Renal cortical epithelial cell (primary cell): Measurements from ENCODE around the gene MYH14. TPM values are rescaled to one million over a fixed set of nuclear protein-coding genes. Genes with fewer than 3 reads are reported as not detected.

ENCODE experiments used
- DNase-seq: peaks from one replicate; pipeline ENCODE4 v3.0.0-alpha.2; 2011; ENCODE audit warnings: low read depth
- total RNA-seq: library from RNA; depleted of rRNA; stranded (reverse); fragments of >200 nt; gene quantifications from 2 replicates; pipeline ENCODE4 v1.2.3, GENCODE V29; 2014

The MYH14 gene
- total RNA-seq, 1 donor from 2014 or later, result 0.85 TPM

DNA sequence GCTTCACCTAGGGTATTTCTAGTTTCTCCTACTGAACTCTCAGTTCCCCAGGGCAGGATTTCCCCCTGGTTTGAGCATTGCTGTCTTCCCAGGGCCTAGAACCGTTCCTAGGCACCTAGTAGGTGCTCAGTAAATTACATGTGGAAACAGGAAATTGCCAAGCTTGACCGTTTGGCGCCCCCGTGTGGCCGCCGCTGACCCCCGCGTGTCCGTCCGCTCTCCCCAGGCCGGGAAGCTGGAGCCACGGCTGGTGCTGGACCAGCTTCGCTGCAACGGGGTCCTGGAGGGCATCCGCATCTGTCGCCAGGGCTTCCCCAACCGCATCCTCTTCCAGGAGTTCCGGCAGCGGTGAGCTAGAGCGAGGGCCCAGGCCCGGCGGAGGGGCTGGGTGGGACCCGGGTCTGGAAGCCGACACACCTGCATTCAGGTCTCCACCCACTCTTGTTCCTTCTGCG is 55.5 kb downstream of the MYH14 start:
- DNase-seq, result no peak

DNA sequence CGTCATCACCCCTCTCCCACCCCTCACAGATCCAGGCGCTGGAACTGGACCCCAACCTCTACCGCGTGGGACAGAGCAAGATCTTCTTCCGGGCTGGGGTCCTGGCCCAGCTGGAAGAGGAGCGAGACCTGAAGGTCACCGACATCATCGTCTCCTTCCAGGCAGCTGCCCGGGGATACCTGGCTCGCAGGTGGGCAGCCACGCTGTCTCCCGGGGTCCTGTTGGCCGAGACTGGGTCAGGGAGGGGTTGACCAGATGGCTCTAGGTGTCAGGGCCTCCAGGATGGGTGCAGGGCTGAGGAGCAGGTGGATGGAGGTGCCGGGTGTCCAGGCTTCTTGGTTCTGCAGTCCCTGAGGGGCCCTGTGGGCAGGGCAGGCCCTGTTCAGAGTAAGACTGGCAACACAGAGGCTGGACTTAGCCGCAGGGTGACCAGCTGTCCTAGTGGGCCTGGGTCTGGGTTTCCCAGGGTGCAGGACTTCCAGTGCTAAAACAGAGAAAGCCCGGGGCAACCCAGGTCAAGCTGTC is 58.1 kb downstream of the MYH14 start:
- DNase-seq, result no peak

DNA sequence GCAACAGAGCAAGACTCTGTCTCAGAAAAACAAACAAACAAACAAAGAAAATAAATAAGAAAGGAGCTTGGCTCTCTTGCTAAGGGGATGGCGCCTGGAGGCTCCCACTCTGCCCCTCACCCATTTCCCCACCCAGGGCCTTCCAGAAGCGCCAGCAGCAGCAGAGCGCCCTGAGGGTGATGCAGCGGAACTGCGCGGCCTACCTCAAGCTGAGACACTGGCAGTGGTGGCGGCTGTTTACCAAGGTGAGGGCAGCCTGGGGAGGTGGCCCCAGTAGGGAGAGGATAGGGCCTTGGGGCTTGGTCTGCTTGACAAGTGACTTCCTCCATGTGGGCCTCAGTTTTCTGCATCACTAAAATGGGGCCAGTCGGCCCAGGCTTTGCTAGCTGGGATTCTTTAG is 59.8 kb downstream of the MYH14 start:
- no peak for DNase-seq

DNA sequence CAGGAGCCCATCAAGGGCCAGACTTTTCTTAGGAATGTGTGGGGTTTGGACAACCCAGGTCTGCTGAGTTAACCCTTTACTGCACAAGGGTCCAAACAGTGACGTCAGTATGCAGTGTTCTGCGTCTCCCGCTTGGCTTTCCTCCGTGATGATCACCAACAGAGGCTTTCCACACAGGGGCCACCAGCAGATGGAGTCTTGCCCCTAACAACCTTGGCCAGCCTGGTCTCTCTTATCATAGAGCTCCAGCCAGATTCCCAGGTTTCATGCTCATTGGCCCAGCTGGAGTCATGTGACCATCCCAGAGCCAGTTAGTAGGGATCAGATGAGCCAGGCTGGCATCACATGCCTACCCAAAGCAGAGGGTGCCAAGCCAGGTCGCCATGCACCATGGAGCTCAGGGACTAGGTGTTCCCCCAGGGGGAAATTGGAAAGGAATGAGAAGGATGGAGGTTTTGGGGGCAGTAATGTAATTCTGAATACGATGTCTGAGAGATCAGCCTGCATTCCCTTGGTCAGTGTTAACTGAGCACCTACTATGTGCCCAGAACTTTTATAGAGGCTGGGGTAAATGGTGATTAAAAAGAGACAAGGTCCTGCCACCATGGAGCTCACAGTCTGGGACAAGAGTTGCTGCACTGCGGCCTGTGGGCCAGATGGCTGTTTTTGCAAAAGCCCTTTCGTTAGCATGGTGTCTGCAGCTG is 61.2 kb downstream of the MYH14 start:
- DNase-seq, result no peak

DNA sequence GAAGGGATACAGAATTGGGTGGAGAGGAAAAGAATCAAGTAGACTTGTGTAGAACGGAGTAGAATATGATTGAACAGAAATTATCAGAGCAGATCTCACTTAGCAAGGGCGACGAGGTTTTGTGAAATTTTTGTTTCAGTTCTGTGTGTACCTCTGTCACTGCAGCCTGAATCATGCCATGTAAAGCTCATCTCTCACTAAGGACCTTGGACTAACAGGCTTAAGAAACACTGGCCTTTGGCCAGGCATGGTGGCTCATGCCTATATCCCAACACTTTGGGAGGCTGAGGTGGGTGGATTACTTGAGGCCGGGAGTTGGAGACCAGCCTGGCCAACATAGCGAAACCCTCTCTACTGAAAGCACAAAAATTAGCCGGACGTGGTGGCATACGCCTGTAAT is 62.6 kb downstream of the MYH14 start:
- no peak for DNase-seq

DNA sequence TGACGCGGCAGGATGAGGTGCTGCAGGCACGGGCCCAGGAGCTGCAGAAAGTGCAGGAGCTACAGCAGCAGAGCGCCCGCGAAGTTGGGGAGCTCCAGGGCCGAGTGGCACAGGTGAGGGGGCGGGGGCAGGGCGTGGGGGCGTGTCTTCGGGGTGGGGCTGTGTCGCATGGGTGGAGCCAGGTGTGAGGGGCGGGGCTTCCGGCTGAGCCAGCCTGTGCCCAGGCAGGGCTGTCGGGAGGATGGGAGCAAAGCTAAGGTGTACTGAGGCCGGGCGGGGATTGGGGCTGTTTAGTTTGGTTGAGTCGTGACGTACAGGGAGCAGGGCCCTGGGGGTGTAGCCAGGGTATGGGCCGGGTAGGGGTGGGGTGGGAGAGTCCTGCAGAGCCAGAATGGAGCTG is 63.5 kb downstream of the MYH14 start:
- no peak for DNase-seq

- no peak for DNase-seq
Measured at GRCh38 chr19:50268041-50268440, 64.6 kb downstream of the MYH14 start.

DNA sequence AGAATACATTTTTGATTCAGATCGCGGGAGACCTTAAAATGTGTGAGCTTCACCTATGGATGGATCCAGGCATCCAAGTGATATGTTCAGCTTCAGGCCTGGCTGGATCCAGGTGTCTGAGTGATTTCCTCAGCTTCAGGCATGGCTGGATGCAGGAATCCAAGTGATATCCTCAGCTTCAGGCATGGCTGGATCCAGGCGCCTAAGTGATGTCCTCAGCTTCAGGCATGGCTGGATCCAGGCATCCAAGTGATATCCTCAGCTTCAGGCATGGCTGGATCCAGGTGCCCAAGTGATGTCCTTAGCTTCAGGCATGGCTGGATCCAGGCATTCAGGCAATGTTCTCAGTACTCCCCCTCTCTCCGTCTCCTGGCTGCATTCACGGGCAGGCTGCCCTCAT is 65.1 kb downstream of the MYH14 start:
- no peak for DNase-seq

DNA sequence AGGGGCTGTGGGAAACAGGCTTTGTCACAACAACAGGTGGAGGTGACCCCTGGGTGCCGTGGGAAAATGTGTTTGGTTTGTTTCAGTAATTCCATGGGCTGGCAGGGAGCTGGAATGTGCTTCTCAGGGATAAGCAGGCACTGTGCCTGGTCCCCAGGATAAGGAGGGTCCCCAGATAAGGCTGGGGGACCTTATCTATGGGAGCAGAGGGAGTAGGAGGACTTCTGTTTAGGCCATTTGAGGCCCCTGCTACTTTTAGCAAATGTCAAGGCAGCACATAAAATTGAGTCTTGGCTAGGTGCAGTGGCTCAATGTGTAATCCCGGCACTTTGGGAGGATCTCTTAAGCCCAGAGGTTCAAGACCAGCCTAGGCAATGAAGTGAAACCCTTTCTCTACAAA is 66.2 kb downstream of the MYH14 start:
- DNase-seq, result no peak

GRCh38 chr19:50272263-50272897 is 69.0 kb downstream of the MYH14 start:
- no peak for DNase-seq

- DNase-seq, result no peak
Measured at GRCh38 chr19:50273821-50274220, 70.4 kb downstream of the MYH14 start.

DNA sequence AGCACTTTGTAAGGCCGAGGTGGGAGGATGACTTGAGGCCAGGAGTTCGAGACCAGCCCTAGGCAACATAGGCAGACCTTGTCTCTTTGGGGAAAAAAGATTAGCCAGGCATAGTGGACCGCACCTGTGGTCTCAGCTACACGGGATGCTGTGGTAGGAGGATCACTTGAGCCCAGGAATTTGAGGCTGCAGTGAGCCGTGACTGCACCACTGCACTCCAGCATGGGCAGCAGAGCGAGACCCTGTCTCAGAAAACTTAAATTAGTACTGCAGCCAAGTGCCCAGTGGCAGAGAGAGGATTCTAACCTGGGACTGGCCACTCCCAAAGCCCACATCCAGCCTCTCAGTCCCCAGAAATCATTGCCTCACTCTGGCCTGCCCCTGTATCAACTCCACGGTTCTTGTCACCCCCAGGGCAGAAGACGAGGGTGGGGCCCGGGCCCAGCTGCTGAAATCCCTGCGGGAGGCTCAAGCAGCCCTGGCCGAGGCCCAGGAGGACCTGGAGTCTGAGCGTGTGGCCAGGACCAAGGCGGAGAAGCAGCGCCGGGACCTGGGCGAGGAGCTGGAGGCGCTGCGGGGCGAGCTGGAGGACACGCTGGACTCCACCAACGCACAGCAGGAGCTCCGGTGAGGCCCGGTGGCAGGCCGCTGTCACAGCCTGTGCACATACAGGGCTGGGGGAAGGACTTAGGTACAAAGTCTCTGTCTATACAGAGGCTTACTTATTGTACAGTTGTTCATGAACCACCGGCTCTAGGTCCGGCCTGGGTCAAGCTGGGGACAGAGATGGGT is 72.4 kb downstream of the MYH14 start:
- no peak for DNase-seq

GRCh38 chr19:50276370-50277063 is 73.1 kb downstream of the MYH14 start:
- DNase-seq, result no peak

DNA sequence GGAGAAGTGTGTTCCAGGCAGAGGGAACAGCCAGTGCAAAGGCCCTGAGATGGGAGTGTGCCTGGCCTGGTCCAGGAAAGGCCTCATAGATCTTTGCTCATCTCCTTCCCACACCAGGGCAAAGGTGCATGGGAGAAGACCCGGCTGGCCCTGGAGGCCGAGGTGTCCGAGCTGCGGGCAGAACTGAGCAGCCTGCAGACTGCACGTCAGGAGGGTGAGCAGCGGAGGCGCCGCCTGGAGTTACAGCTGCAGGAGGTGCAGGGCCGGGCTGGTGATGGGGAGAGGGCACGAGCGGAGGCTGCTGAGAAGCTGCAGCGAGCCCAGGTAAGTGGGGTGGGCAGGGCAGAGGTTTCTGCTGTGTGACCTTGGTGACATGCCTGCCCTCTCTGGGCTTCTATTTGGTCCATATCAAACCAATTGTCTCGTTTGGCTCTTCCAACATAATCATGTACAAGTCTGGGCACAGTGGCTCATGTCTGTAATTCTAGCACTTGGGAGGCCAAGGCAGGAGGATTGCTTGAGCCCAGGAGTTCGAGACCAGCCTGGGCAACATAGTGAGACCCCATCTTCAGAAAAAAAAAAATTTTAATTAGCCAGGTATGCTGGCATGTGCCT is 74.7 kb downstream of the MYH14 start:
- no peak for DNase-seq

DNA sequence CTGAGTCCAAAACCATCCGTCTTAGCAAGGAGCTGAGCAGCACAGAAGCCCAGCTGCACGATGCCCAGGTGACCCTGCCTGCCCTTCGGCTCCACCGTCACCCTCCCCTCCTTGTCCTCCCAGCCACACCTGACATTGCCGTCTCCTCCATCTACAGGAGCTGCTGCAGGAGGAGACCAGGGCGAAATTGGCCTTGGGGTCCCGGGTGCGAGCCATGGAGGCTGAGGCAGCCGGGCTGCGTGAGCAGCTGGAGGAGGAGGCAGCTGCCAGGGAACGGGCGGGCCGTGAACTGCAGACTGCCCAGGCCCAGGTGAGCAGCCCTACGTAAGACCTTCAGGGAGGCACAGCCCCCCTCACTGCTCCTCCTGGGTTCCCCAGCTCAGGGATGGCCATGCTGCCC is 76.7 kb downstream of the MYH14 start:
- no peak for DNase-seq

DNA sequence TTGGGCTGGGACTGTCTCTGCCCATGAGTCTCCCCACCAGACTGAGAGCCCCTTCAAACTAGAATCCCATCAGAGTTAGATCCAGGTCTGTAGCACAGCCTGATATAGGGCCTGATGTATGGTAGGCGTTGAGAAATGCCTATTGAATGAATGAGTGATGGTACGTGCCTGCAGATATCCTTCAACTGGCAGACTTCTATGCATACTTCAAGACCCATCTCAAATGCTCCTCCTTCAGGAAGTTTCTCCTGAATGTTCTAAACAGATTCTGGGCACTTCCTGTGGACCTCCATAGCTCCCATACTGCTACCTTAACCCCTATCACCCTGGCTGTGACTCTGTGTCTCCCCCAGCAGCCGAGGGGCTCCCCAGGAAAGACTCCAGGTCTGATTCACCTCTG is 77.6 kb downstream of the MYH14 start:
- no peak for DNase-seq

DNA sequence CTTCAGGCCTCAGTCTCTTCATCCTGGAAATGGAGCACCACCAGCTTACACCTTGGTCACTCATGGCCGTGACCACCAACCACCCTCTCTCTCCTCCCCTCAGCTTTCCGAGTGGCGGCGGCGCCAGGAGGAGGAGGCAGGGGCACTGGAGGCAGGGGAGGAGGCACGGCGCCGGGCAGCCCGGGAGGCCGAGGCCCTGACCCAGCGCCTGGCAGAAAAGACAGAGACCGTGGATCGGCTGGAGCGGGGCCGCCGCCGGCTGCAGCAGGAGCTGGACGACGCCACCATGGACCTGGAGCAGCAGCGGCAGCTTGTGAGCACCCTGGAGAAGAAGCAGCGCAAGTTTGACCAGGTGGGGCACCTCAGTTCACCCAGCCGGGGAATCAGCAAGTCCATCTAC is 78.1 kb downstream of the MYH14 start:
- DNase-seq, result no peak

DNA sequence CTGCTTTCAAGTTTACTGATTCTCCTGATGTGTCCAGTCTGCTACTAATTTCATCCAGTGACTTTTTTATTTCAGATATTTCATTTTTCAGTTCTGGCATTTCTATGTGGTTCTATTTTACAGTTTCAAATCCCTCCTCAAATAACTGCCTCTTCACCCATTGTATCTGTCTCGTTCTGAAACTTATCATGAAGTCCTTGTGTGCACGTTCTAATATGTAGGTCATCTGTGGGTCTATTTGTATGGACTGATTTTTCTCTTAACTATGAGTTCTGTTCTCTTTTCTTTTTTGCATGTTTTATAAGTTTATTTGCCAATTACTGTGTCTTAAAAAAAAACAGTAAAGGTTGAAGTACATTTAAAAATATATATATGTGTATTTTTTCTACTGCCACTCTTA is 82.4 kb downstream of the MYH14 start:
- DNase-seq, result no peak

GRCh38 chr19:50286443-50286842 is 83.0 kb downstream of the MYH14 start:
- no peak for DNase-seq

DNA sequence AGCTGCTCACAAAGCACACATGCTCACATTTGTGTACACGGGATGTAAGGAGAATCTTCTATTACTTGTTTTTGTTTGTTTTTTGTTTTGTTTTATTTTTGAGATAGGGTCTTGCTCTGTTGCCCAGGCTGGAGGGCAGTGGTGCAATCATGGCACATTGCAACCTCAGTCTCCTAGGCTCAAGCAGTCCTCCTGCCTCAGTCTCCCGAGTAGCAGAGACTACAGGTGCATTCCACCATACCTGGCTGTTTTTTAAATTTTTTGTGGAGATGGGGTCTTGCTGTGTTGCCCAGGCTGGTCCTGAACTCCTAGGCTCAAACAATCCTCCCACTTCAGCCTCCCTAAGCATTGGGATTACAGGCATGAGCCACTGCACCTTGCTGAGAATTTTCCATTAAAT is 83.9 kb downstream of the MYH14 start:
- DNase-seq, result no peak

DNA sequence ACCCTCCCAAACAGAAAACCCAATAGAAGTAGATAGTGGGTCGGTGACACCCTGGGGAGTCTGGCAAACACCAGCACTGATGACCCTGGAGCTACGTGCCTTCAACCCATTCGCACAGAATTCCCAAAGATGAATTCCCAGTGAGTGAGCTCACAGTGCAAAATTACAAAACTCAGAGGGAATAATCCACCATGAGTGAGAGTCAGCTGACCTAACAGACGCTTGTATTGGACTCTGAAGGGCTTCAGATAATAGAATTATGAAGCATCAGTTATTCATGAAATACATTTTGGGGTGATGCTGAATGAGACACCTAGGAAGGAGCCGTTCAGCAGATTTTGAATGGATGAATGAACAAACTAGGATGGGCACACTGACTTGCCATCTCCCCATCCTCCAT is 85.5 kb downstream of the MYH14 start:
- no peak for DNase-seq

DNA sequence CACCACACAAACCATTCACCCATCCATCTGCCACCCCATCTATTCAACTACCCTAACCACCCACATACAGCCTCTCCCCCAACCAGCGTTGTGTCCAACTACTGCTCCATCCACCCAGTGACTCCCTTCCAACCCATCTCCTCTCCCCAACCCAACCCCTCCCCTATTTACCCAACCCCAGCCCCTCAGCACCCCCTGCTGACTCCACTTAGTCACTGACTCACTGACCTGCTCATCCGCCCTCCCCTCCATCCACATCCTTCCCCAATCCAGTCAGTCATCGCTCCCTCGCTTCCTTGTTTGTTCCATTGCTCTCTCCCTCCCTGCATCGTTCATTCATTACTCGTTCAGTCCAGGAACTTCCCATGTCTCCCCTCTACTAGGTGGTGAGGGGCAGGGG is 86.6 kb downstream of the MYH14 start:
- no peak for DNase-seq
